Mesendoderm (in vitro differentiated cells): ENCODE measurements around the gene SLC35B3.

Source experiments
- DNase-seq: peaks from one replicate; pipeline ENCODE4 v3.0.0; 2013
- H2AK5ac ChIP-seq: 2 replicates; pipeline ENCODE4 v1.6.1; 2013; ENCODE audit warnings: low read length, inconsistent platforms
- H2BK120ac ChIP-seq: 2 replicates; pipeline ENCODE4 v1.6.1; 2013; ENCODE audit warnings: low read depth, mild to moderate bottlenecking, low read length, moderate library complexity, mixed read lengths
- H2BK15ac ChIP-seq: replicated peaks from 2 replicates; pipeline ENCODE4 v1.6.1; 2013; ENCODE audit warnings: low read depth, mild to moderate bottlenecking, moderate library complexity
- H2BK5ac ChIP-seq: 2 replicates; pipeline ENCODE4 v1.6.1; 2013; ENCODE audit warnings: low read length, inconsistent platforms
- H3K18ac ChIP-seq: 2 replicates; pipeline ENCODE4 v1.6.1; 2013; ENCODE audit warnings: mild to moderate bottlenecking, low read length, mixed read lengths
- H3K23ac ChIP-seq: one replicate; pipeline ENCODE4 v1.6.1; 2013; ENCODE audit warnings: low read length
- H3K27ac ChIP-seq: 2 replicates; pipeline ENCODE4 v1.5.1; 2013; ENCODE audit warnings: low read depth, mild to moderate bottlenecking, inconsistent platforms, low read length, moderate library complexity
- H3K27me3 ChIP-seq: 2 replicates; pipeline ENCODE4 v1.6.1; 2013; ENCODE audit warnings: low read length, control low read depth, mild to moderate bottlenecking, inconsistent platforms; ENCODE audit not compliant: insufficient read depth, poor library complexity
- H3K36me3 ChIP-seq: 2 replicates; pipeline ENCODE4 v1.6.1; 2013; ENCODE audit warnings: low read length, inconsistent platforms; ENCODE audit not compliant: control insufficient read depth, insufficient read depth
- H3K4ac ChIP-seq: one replicate; pipeline ENCODE4 v1.6.1; 2013; ENCODE audit warnings: low read depth, mild to moderate bottlenecking, low read length, moderate library complexity
- H3K4me1 ChIP-seq: 2 replicates; pipeline ENCODE4 v1.6.1; 2013; ENCODE audit warnings: low read depth, low read length, inconsistent platforms; ENCODE audit not compliant: control insufficient read depth
- H3K4me2 ChIP-seq: 2 replicates; pipeline ENCODE4 v1.6.1; 2013; ENCODE audit warnings: low read length
- H3K4me3 ChIP-seq: 2 replicates; pipeline ENCODE4 v1.5.1; 2013; ENCODE audit warnings: mild to moderate bottlenecking, low read length
- H3K56ac ChIP-seq: one replicate; pipeline ENCODE4 v1.6.1; 2013; ENCODE audit warnings: low read length
- H3K79me1 ChIP-seq: 2 replicates; pipeline ENCODE4 v1.6.1; 2013; ENCODE audit warnings: low read length, inconsistent platforms
- H3K79me2 ChIP-seq: 2 replicates; pipeline ENCODE4 v1.6.1; 2013; ENCODE audit warnings: mild to moderate bottlenecking, low read length; ENCODE audit not compliant: control insufficient read depth, insufficient read depth
- H3K9ac ChIP-seq: 2 replicates; pipeline ENCODE4 v1.6.1; 2013; ENCODE audit warnings: low read length, inconsistent platforms
- H4K5ac ChIP-seq: one replicate; pipeline ENCODE4 v1.6.1; 2013; ENCODE audit warnings: low read length
- H4K8ac ChIP-seq: one replicate; pipeline ENCODE4 v1.6.1; 2013; ENCODE audit warnings: low read depth, mild to moderate bottlenecking, control low read depth, low read length, moderate library complexity
- WGBS: extraction: QIAGEN DNeasy Blood & Tissue Kit; methylation state at CpG from one replicate; pipeline ENCODE4 v1.1.7; 2013; ENCODE audit warnings: low lambda C conversion rate, missing lambda C conversion rate; ENCODE audit not compliant: insufficient coverage; ENCODE audit errors: extremely low coverage; 5-methylcytosine and 5-hydroxymethylcytosine counted together

Gene SLC35B3

GRCh38 chr6:8441452-8441851, 6.1 kb upstream of the SLC35B3 start:
- Histone ChIP-seq H3K79me2 (no peaks in the 10 kb centered on the region), H2BK120ac (no peak overlapping the region), H3K56ac (no peak overlapping the region), H3K18ac (no peak overlapping the region), H3K23ac (no peak overlapping the region), H3K36me3 (no peaks in the 10 kb centered on the region), H3K9ac (no peak overlapping the region), H2BK5ac (no peak overlapping the region), H3K79me1 (no peaks in the 10 kb centered on the region), H3K4me2 (no peak overlapping the region), H3K4me1 (no peaks in the 10 kb centered on the region), H3K27me3 (no peaks in the 10 kb centered on the region), H3K4me3 (no peak overlapping the region), H2BK15ac (no peak overlapping the region), H2AK5ac (no peak overlapping the region), H4K8ac (no peak overlapping the region), H3K27ac (no peak overlapping the region), H3K4ac (no peak overlapping the region), H4K5ac (no peak overlapping the region)
- whole genome bisulfite sequencing = no CpG with 5 or more reads among the region's 1 CpG
- no peak for DNase-seq

GRCh38 chr6:8439601-8440268, 4.4 kb upstream of the SLC35B3 start:
- Histone ChIP-seq H3K79me2 (peaks cover 1% of the 10 kb centered on the region), H3K23ac (no peak overlapping the region), H4K5ac (no peak overlapping the region), H3K27me3 (no peaks in the 10 kb centered on the region), H3K4me3 (no peak overlapping the region), H3K4ac (no peak overlapping the region), H3K18ac (no peak overlapping the region), H2AK5ac (no peak overlapping the region), H2BK5ac (no peak overlapping the region), H3K4me1 (peaks cover 3% of the 10 kb centered on the region), H2BK120ac (no peak overlapping the region), H3K36me3 (no peaks in the 10 kb centered on the region), H2BK15ac (no peak overlapping the region), H3K9ac (no peak overlapping the region), H4K8ac (no peak overlapping the region), H3K27ac (no peak overlapping the region), H3K4me2 (no peak overlapping the region), H3K79me1 (no peaks in the 10 kb centered on the region), H3K56ac (no peak overlapping the region)
- no peak for DNase-seq
- no CpG with 5 or more reads among the region's 2 CpGs for WGBS

GRCh38 chr6:8437813-8438212, 2.5 kb upstream of the SLC35B3 start:
- Histone ChIP-seq H3K27ac (no peak overlapping the region), H3K36me3 (no peaks in the 10 kb centered on the region), H2AK5ac (no peak overlapping the region), H3K9ac (no peak overlapping the region), H3K23ac (no peak overlapping the region), H3K18ac (no peak overlapping the region), H4K5ac (no peak overlapping the region), H4K8ac (no peak overlapping the region), H3K4me3 (no peak overlapping the region), H2BK5ac (no peak overlapping the region), H3K4me2 (no peak overlapping the region), H3K56ac (no peak overlapping the region), H3K79me2 (peaks cover 8% of the 10 kb centered on the region), H3K79me1 (no peaks in the 10 kb centered on the region), H3K27me3 (no peaks in the 10 kb centered on the region), H3K4me1 (peaks cover 3% of the 10 kb centered on the region), H3K4ac (no peak overlapping the region), H2BK120ac (no peak overlapping the region), H2BK15ac (no peak overlapping the region)
- no peak for DNase-seq
- no CpG with 5 or more reads among the region's 1 CpG for WGBS

GRCh38 chr6:8436966-8437365, 1.6 kb upstream of the SLC35B3 start:
- Histone ChIP-seq H3K36me3 (no peaks in the 10 kb centered on the region), H2AK5ac (no peak overlapping the region), H2BK5ac (no peak overlapping the region), H3K4me2 (no peak overlapping the region), H3K9ac (no peak overlapping the region), H3K4ac (no peak overlapping the region), H4K8ac (no peak overlapping the region), H2BK15ac (no peak overlapping the region), H3K18ac (no peak overlapping the region), H3K79me1 (no peaks in the 10 kb centered on the region), H3K4me3 (no peak overlapping the region), H3K79me2 (peaks cover 8% of the 10 kb centered on the region), H3K27ac (no peak overlapping the region), H3K23ac (no peak overlapping the region), H3K56ac (no peak overlapping the region), H2BK120ac (no peak overlapping the region), H3K4me1 (peaks cover 3% of the 10 kb centered on the region), H3K27me3 (no peaks in the 10 kb centered on the region), H4K5ac (no peak overlapping the region)
- no CpG with 5 or more reads among the region's 1 CpG for WGBS
- DNase-seq = no peak

GRCh38 chr6:8435845-8436168, 462 bp upstream of the SLC35B3 start:
- H4K5ac ChIP-seq = peak overlapping the region; percentile 85
- H3K4me3 ChIP-seq = peak overlapping the region; percentile 52
- WGBS = no CpG with 5 or more reads among the region's 15 CpGs
- DNase-seq = no peak
- no peak overlapping the region for H3K23ac ChIP-seq
- H3K79me2 ChIP-seq = peaks cover 8% of the 10 kb centered on the region
- H3K4ac ChIP-seq = peak overlapping the region; percentile 87
- no peak overlapping the region for H2BK5ac ChIP-seq
- no peak overlapping the region for H3K27ac ChIP-seq
- no peak overlapping the region for H2BK120ac ChIP-seq
- no peaks in the 10 kb centered on the region for H3K79me1 ChIP-seq
- H2BK15ac ChIP-seq = no peak overlapping the region
- peak overlapping the region; percentile 45 for H3K18ac ChIP-seq
- peak overlapping the region; percentile 41 for H2AK5ac ChIP-seq
- no peaks in the 10 kb centered on the region for H3K36me3 ChIP-seq
- peaks cover 3% of the 10 kb centered on the region for H3K4me1 ChIP-seq
- peak overlapping the region; percentile 97 for H3K56ac ChIP-seq
- H3K9ac ChIP-seq = peak overlapping the region; percentile 84
- H4K8ac ChIP-seq = no peak overlapping the region
- H3K4me2 ChIP-seq = peak overlapping the region; percentile 48
- no peaks in the 10 kb centered on the region for H3K27me3 ChIP-seq

DNA sequence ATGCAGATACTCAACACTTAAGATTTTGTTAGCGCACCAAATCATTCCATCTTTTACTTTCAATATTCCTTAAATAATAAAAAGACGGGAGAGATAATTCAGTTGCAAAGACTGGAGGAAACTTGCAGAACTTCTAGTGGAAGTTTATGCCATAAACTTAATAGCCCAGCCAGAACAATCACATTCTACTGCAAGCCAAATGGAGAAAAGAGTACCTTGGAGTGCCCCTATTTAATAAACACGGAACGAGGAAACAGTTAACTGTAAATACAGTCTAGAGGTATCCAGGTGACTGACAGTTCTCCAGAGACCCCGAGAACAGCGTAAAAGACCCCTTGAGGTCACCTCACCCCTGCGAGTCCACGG, 635 bp downstream of the SLC35B3 start:
- no peak for DNase-seq
- Histone ChIP-seq H3K79me2 (peaks cover 8% of the 10 kb centered on the region), H3K9ac (peak overlapping the region; percentile 96), H3K27ac (no peak overlapping the region), H3K27me3 (no peaks in the 10 kb centered on the region), H3K79me1 (no peaks in the 10 kb centered on the region), H2BK120ac (no peak overlapping the region), H2AK5ac (no peak overlapping the region), H3K36me3 (no peaks in the 10 kb centered on the region), H3K23ac (no peak overlapping the region), H3K56ac (peak overlapping the region; percentile 97), H3K4me3 (peak overlapping the region; percentile 96), H4K8ac (no peak overlapping the region), H3K4ac (no peak overlapping the region), H2BK5ac (no peak overlapping the region), H3K4me2 (peak overlapping the region; percentile 49), H3K18ac (peak overlapping the region; percentile 72), H4K5ac (no peak overlapping the region), H2BK15ac (no peak overlapping the region), H3K4me1 (peaks cover 3% of the 10 kb centered on the region)
- no CpG with 5 or more reads among the region's 8 CpGs for WGBS
